Esophagus muscularis mucosa (tissue), 4 donors: ENCODE results near the gene PCDH9. TPM values are rescaled to one million over a fixed set of nuclear protein-coding genes. Genes with fewer than 3 reads are reported as not detected.
"Not testable (repeated sequence)": the region's sequence is repeated elsewhere in the genome, so short reads cannot be mapped to it uniquely, and the experiment has no call there.

Experiments used
- DNase-seq: peaks from one replicate; pipeline ENCODE4 v3.0.0-alpha.2; 2017; ENCODE audit errors: extremely low spot score
- H3K27ac ChIP-seq, 4 donors: fragments of 200-600 bp; sonication (generic); replicated peaks in 1 of 4; 1 replicate in 3 of 4; 2 replicates in 1 of 4; pipeline ENCODE4 v1.5.1; 2016 to 2019; ENCODE audit warnings: mild to moderate bottlenecking in 1 of 4
- H3K27me3 ChIP-seq, 4 donors: fragments of 200-600 bp; sonication (generic); one replicate each; pipeline versions ENCODE4 v1.5.1 to v1.6.0; 2016 to 2019
- H3K36me3 ChIP-seq, 4 donors: fragments of 200-600 bp; sonication (generic); one replicate each; pipeline ENCODE4 v1.5.1; 2016 to 2019
- H3K4me1 ChIP-seq, 4 donors: fragments of 200-600 bp; sonication (generic); one replicate each; pipeline ENCODE4 v1.5.1; 2016 to 2019
- H3K4me3 ChIP-seq, 4 donors: fragments of 200-600 bp; sonication (generic); 1 replicate in 2 of 4; 2 replicates in 2 of 4; pipeline ENCODE4 v1.5.1; 2016 to 2019; ENCODE audit warnings: mild to moderate bottlenecking in 4 of 4, moderate library complexity in 1 of 4
- H3K9me3 ChIP-seq, 4 donors: fragments of 200-600 bp; sonication (generic); 1 replicate in 3 of 4; 2 replicates in 1 of 4; pipeline ENCODE4 v1.5.1; 2016 to 2019
- EP300 ChIP-seq: sonication (generic); formaldehyde crosslinking; IDR thresholded peaks from one replicate; pipeline ENCODE4 v1.6.1; 2017; ENCODE audit warnings: antibody characterized with exemption
- POLR2A ChIP-seq: fragments of 450-650 bp; IDR thresholded peaks from one replicate; pipeline ENCODE4 v1.6.1; 2017; ENCODE audit warnings: antibody characterized with exemption, moderate library complexity, mild to moderate bottlenecking, low read depth
- POLR2AphosphoS5 ChIP-seq, 2 donors: sonication (generic); formaldehyde crosslinking; IDR thresholded peaks; one replicate each; pipeline ENCODE4 v1.6.1; 2017; ENCODE audit warnings: antibody characterized with exemption in 2 of 2
- WGBS: methylation state at CpG from one replicate; pipeline ENCODE4 v1.1.5; 2018; 5-methylcytosine and 5-hydroxymethylcytosine counted together
- intact Hi-C: fragments of 100-400 bp; cut with DNase I; formaldehyde crosslinking; loops from one replicate; pipeline ENCODE4 v1.15.1; 2023
- total RNA-seq, 4 donors: library from RNA; depleted of rRNA; stranded (reverse); fragments of >200 nt; gene quantifications; one replicate each; pipeline versions ENCODE4 v1.1.0 to v1.2.1, GENCODE V29; 2016
- TF ChIP-seq, protein P1 (sequence below), 3 experiments: fragments of 200-600 bp in 2 of 3; fragments of 450-650 bp in 1 of 3; sonication (generic) in 2 of 3; IDR thresholded peaks; one replicate each; pipeline ENCODE4 v1.5.1; 2017 to 2019; ENCODE audit warnings: antibody characterized with exemption in 3 of 3, mild to moderate bottlenecking in 2 of 3, moderate library complexity in 1 of 3

PCDH9 gene
- total RNA-seq, 4 donors from 2014 or later, result 33.8 to 81.8 (median 49.1) TPM

DNA sequence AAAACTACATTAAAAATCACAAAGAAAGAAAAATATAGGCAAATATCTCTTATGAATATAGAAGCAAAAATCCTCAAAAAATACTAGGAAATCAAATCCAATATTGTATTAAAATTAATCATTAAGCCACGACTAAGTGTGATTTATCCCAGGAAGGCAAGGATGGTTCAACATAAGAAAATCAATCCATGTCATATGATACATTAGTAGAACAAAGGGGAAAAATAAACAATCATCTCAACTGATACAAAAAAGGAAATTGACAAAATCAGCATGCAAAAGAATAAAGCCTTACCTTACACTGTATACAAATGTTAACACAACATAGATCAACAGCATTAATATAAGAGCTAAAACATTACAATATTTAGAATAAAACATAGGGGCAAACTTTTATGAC is 933.3 kb downstream of the PCDH9 start:
- WGBS, result 87% methylated on average over 1 of the region's 1 CpG
- no peaks in the 10 kb centered on the region for H3K27me3 ChIP-seq
- no peak for TF ChIP-seq POLR2AphosphoS5 (IDR thresholded peaks at IDR 0.05)
- no peak for TF ChIP-seq EP300
- TF ChIP-seq, protein P1, sequence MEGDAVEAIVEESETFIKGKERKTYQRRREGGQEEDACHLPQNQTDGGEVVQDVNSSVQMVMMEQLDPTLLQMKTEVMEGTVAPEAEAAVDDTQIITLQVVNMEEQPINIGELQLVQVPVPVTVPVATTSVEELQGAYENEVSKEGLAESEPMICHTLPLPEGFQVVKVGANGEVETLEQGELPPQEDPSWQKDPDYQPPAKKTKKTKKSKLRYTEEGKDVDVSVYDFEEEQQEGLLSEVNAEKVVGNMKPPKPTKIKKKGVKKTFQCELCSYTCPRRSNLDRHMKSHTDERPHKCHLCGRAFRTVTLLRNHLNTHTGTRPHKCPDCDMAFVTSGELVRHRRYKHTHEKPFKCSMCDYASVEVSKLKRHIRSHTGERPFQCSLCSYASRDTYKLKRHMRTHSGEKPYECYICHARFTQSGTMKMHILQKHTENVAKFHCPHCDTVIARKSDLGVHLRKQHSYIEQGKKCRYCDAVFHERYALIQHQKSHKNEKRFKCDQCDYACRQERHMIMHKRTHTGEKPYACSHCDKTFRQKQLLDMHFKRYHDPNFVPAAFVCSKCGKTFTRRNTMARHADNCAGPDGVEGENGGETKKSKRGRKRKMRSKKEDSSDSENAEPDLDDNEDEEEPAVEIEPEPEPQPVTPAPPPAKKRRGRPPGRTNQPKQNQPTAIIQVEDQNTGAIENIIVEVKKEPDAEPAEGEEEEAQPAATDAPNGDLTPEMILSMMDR (IDR thresholded peaks at IDR 0.05), result no peak
- TF ChIP-seq POLR2A, result no peak

DNA sequence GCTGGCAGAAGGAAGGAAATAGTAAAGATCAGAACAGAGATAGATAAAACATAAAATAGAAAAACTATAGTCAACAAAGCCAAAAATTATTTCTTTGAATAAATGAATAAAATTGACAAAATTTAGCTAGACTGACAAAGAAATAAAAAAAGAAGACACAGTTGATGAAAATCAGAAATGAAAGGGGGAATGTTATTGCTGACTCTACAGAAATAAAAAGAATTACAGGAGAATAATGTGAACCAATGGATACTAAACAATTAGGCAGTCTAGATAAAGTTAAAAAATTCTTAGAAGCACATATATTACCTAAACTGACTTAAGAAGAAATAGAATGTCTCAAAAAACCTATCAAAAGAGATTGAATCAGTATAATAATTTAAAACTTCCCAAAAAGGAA is 933.8 kb downstream of the PCDH9 start:
- Histone ChIP-seq H3K27me3 (no peaks in the 10 kb centered on the region), H3K4me3 (no peak overlapping the region), H3K9me3 (peaks cover 0 to 9% (median 4%) of the 10 kb centered on the region in 4 donors), H3K27ac (no peak overlapping the region), H3K36me3 (no peaks in the 10 kb centered on the region), H3K4me1 (no peaks in the 10 kb centered on the region)
- no peak for TF ChIP-seq POLR2A
- TF ChIP-seq EP300, result no peak
- TF ChIP-seq, protein P1 (IDR thresholded peaks at IDR 0.05), result no peak
- TF ChIP-seq POLR2AphosphoS5 (IDR thresholded peaks at IDR 0.05), result no peak
- intact Hi-C loops, result no loop called here
- no peak for DNase-seq

More for the DNA sequence above, 933.3 kb downstream of the PCDH9 start:
- no peak for DNase-seq
- intact Hi-C loops, result no loop called here
- Histone ChIP-seq H3K4me3 (no peak overlapping the region), H3K4me1 (no peaks in the 10 kb centered on the region), H3K27ac (no peak overlapping the region), H3K9me3 (peaks cover 0 to 9% (median 4%) of the 10 kb centered on the region in 4 donors), H3K36me3 (no peaks in the 10 kb centered on the region)

DNA sequence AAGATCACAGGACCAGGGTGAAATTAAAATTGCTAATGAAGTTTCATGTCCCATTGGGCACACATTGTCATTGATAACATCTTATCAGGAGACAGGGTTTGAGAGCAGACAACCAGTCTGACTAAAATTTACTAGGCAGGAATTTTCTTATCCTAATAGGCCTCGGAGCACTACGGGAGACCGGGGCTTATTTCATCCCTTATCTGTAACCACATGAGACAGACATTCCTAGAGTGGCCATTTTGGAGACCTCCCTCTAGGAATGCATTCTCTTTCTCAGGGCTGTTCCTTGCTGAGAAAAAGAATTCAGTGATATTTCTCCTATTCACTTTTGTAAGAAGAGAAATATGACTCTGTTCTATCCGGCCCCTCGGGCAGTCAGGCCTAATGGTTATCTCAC is 943.3 kb downstream of the PCDH9 start:
- H3K4me1 ChIP-seq, H3K36me3 ChIP-seq, intact Hi-C loops, H3K4me3 ChIP-seq, DNase-seq, H3K27ac ChIP-seq, H3K27me3 ChIP-seq: not testable (repeated sequence)
- 90% methylated on average over 5 of the region's 5 CpGs for WGBS
- peaks cover 0 to 14% (median 9%) of the 10 kb centered on the region in 4 donors for H3K9me3 ChIP-seq

DNA sequence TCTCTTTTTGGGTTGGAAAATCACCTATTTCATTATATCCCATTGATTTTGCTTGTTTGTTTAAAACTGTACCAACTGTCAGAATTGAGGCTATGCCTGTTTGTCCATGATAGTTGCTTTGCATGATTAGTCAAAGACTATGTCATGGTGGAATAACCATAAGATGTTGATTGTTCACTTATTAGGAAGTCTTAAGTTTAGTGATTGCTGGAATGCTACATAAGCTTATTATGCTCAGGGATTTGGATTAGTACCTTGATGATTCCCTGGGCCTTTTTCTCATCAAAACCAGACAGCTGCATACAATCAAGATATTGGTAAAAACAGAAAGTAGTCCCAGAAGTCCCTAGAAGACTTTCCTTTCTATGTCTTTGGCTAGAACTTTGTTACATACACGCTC is 954.7 kb downstream of the PCDH9 start:
- Histone ChIP-seq H3K9me3 (peaks cover 0 to 8% (median 0%) of the 10 kb centered on the region in 4 donors), H3K4me3 (no peak overlapping the region), H3K4me1 (no peaks in the 10 kb centered on the region), H3K27ac (no peak overlapping the region), H3K36me3 (no peaks in the 10 kb centered on the region), H3K27me3 (no peaks in the 10 kb centered on the region)
- no peak for DNase-seq
- TF ChIP-seq EP300 (no peak), POLR2A (no peak), POLR2AphosphoS5 (IDR thresholded peaks at IDR 0.05) (no peak)
- TF ChIP-seq, protein P1 (IDR thresholded peaks at IDR 0.05), result no peak
- 90% methylated on average over 1 of the region's 1 CpG for WGBS
- intact Hi-C loops, result no loop called here

DNA sequence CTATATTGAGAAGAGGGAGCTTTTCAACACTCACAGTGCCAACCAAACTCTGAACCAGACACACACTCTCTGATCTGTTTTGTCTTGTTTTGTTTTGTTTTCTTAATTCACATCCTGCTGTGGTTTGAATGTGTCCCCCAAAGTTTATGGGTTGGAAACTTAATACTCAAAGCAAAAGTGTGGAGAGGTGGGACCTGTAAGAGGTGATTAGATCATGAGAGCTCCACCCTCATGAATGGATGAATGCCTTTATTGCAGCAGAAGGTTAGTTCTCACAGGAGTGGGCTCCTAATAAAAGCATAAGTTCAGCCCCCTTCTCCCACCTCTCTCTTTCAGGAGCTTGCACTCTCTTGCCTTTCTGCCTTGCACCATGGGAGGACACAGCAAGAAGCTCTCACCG is 957.1 kb downstream of the PCDH9 start:
- Histone ChIP-seq H3K4me1 (no peaks in the 10 kb centered on the region), H3K27me3 (no peaks in the 10 kb centered on the region), H3K4me3 (no peak overlapping the region), H3K9me3 (peaks cover 0 to 8% (median 0%) of the 10 kb centered on the region in 4 donors), H3K27ac (no peak overlapping the region), H3K36me3 (no peaks in the 10 kb centered on the region)
- DNase-seq, result no peak
- no peak for TF ChIP-seq POLR2A
- TF ChIP-seq, protein P1 (IDR thresholded peaks at IDR 0.05), result no peak
- TF ChIP-seq EP300, result no peak
- intact Hi-C loops, result no loop called here
- WGBS, result 58% methylated on average over 1 of the region's 1 CpG
